Keratinocyte (primary cell): ENCODE results near the gene TAF1B. TPM values are rescaled to one million over a fixed set of nuclear protein-coding genes. Genes with fewer than 3 reads are reported as not detected.

Experiments
- DNase-seq: peaks from one replicate; pipeline ENCODE4 v3.0.0-alpha.2; 2011; ENCODE audit warnings: low read depth, missing footprints, low spot score
- FAIRE-seq: peaks from 2 replicates; lab custom pipeline; 2011; peaks lifted over from hg19 to GRCh38; lab: Jason Lieb, UNC
- H2AFZ ChIP-seq: 2 replicates; pipeline ENCODE4 v1.6.0; 2012; ENCODE audit warnings: low read length, control low read depth, inconsistent platforms; ENCODE audit not compliant: control insufficient read depth
- H3K27ac ChIP-seq: 2 replicates; pipeline ENCODE4 v1.5.1; 2011; ENCODE audit warnings: low read length; ENCODE audit not compliant: control insufficient read depth, insufficient read depth
- H3K27me3 ChIP-seq: 3 replicates; pipeline ENCODE4 v1.6.0; 2011; ENCODE audit warnings: low read length; ENCODE audit not compliant: control insufficient read depth, insufficient read depth; ENCODE audit errors: extremely low read depth
- H3K36me3 ChIP-seq, 2 experiments: 2 replicates in 1 of 2; 3 replicates in 1 of 2; pipeline ENCODE4 v1.5.1; 2011; ENCODE audit warnings: low read length in 2 of 2, mild to moderate bottlenecking in 1 of 2; ENCODE audit not compliant: control insufficient read depth in 2 of 2, insufficient read depth in 2 of 2; ENCODE audit errors: extremely low read depth in 1 of 2
- H3K4me1 ChIP-seq: 3 replicates; pipeline ENCODE4 v1.5.1; 2011; ENCODE audit warnings: low read length; ENCODE audit not compliant: control insufficient read depth, insufficient read depth; ENCODE audit errors: extremely low read depth
- H3K4me2 ChIP-seq: 3 replicates; pipeline ENCODE4 v1.6.0; 2011; ENCODE audit warnings: low read depth, low read length; ENCODE audit not compliant: control insufficient read depth, insufficient read depth; ENCODE audit errors: extremely low read depth
- H3K4me3 ChIP-seq, 3 experiments: fragments of 200-600 bp in 1 of 3; sonication (generic) in 1 of 3; 2 replicates in 2 of 3; 3 replicates in 1 of 3; pipeline ENCODE4 v1.5.1; 2011 to 2016; ENCODE audit warnings: low read length in 3 of 3, mild to moderate bottlenecking in 3 of 3, control low read depth in 2 of 3, inconsistent platforms in 1 of 3, low read depth in 1 of 3, mixed read lengths in 1 of 3, mixed run types in 1 of 3, moderate library complexity in 1 of 3; ENCODE audit not compliant: control insufficient read depth in 2 of 3, insufficient read depth in 2 of 3; ENCODE audit errors: extremely low read depth in 1 of 3
- H3K79me2 ChIP-seq: 2 replicates; pipeline ENCODE4 v1.6.0; 2012; ENCODE audit warnings: low read length; ENCODE audit not compliant: control insufficient read depth, insufficient read depth
- H3K9ac ChIP-seq: 3 replicates; pipeline ENCODE4 v1.6.0; 2011; ENCODE audit warnings: low read length; ENCODE audit not compliant: control insufficient read depth, insufficient read depth; ENCODE audit errors: extremely low read depth
- H3K9me1 ChIP-seq: 3 replicates; pipeline ENCODE4 v1.6.0; 2011; ENCODE audit warnings: low read length; ENCODE audit not compliant: control insufficient read depth, insufficient read depth; ENCODE audit errors: extremely low read depth
- H3K9me3 ChIP-seq: 2 replicates; pipeline ENCODE4 v1.5.1; 2012; ENCODE audit warnings: low read depth, low read length; ENCODE audit not compliant: control insufficient read depth
- H4K20me1 ChIP-seq: 3 replicates; pipeline ENCODE4 v1.6.0; 2011; ENCODE audit warnings: low read length; ENCODE audit not compliant: control insufficient read depth, insufficient read depth; ENCODE audit errors: extremely low read depth
- EZH2 ChIP-seq: IDR thresholded peaks from one replicate; pipeline ENCODE4 v1.6.1; 2012; ENCODE audit warnings: inconsistent platforms, mild to moderate bottlenecking, low read length, moderate library complexity
- dilution Hi-C: fragments of 300-500 bp; cut with MboI; formaldehyde crosslinking; loops from one replicate; pipeline ENCODE4 v1.7.0; 2020; ENCODE audit warnings: low sequenced_read_pairs; ENCODE audit not compliant: extremely low pct_ligation_motif_present
- polyA plus RNA-seq, 5 experiments: library from polyadenylated mRNA; depleted of rRNA in 3 of 5; stranded (reverse) in 3 of 5; stranded (forward) in 1 of 5; unstranded in 1 of 5; fragments of >200 nt; gene quantifications; 1 replicate in 1 of 5; 2 replicates in 3 of 5; 3 replicates in 1 of 5; pipeline versions ENCODE4 v1.2.1 to v1.2.3, GENCODE V29; 2011 to 2012; ENCODE audit warnings: missing spikeins in 2 of 5, low read depth in 1 of 5, low replicate concordance in 1 of 5
- TF ChIP-seq, protein P1 (sequence below), 3 experiments: IDR thresholded peaks in 1 of 3; conservative IDR thresholded peaks in 1 of 3; optimal IDR thresholded peaks in 1 of 3; 2 replicates in 2 of 3; 3 replicates in 1 of 3; pipeline versions ENCODE3 to v1.5.1; 2011; ENCODE audit warnings: low read length in 3 of 3, mild to moderate bottlenecking in 3 of 3, moderate library complexity in 2 of 3, control low read depth in 1 of 3, inconsistent platforms in 1 of 3; ENCODE audit not compliant: insufficient read depth in 2 of 3; ENCODE audit errors: extremely low read depth in 1 of 3

The TAF1B gene
- polyA plus RNA-seq, 1 donor (not counting 4 experiments of a cell fraction or from before 2014, with no cell fraction given) = 16.5 TPM

DNA sequence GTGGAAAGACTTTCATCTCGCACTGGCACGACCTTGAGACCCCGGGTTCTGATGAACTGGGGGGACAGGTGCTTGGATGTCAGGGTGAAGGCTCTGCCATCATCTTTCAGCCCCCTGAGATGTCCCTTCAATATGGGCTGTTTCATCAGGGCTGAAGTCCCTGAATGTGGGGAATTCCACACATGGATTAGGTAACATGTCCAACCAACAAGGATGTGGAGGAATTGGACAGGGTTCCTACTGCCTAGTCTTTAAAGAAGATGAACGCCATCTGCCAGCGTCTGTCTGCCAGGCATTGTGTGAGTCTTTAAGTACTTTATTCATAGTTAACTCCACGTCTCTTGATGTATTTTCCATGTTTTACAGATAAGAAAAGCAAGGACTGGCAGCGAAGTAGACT is 102.3 kb downstream of the TAF1B start:
- H3K4me1 ChIP-seq = peaks cover 15% of the 10 kb centered on the region
- H3K79me2 ChIP-seq = no peaks in the 10 kb centered on the region
- no peak for DNase-seq
- no peaks in the 10 kb centered on the region for H3K36me3 ChIP-seq
- no peak overlapping the region for H2AFZ ChIP-seq
- TF ChIP-seq, protein P1, sequence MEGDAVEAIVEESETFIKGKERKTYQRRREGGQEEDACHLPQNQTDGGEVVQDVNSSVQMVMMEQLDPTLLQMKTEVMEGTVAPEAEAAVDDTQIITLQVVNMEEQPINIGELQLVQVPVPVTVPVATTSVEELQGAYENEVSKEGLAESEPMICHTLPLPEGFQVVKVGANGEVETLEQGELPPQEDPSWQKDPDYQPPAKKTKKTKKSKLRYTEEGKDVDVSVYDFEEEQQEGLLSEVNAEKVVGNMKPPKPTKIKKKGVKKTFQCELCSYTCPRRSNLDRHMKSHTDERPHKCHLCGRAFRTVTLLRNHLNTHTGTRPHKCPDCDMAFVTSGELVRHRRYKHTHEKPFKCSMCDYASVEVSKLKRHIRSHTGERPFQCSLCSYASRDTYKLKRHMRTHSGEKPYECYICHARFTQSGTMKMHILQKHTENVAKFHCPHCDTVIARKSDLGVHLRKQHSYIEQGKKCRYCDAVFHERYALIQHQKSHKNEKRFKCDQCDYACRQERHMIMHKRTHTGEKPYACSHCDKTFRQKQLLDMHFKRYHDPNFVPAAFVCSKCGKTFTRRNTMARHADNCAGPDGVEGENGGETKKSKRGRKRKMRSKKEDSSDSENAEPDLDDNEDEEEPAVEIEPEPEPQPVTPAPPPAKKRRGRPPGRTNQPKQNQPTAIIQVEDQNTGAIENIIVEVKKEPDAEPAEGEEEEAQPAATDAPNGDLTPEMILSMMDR (optimal IDR thresholded peaks at IDR 0.05 in 1 of 3, IDR thresholded peaks at IDR 0.05 in 1 of 3, conservative IDR thresholded peaks at IDR 0.05 in 1 of 3; ENCODE audit: extremely low read depth in 1 of 3, insufficient read depth in 2 of 3, low read length in 3 of 3) = no peak
- TF ChIP-seq EZH2 = no peak
- H3K9me3 ChIP-seq = no peaks in the 10 kb centered on the region
- peaks cover 11% of the 10 kb centered on the region for H3K27me3 ChIP-seq
- dilution Hi-C loops = no loop called here
- no peak overlapping the region for H3K4me3 ChIP-seq
- no peaks in the 10 kb centered on the region for H3K9me1 ChIP-seq
- H3K27ac ChIP-seq = no peak overlapping the region
- FAIRE-seq = no peak
- H4K20me1 ChIP-seq = no peaks in the 10 kb centered on the region
- no peak overlapping the region for H3K9ac ChIP-seq
- H3K4me2 ChIP-seq = no peak overlapping the region

DNA sequence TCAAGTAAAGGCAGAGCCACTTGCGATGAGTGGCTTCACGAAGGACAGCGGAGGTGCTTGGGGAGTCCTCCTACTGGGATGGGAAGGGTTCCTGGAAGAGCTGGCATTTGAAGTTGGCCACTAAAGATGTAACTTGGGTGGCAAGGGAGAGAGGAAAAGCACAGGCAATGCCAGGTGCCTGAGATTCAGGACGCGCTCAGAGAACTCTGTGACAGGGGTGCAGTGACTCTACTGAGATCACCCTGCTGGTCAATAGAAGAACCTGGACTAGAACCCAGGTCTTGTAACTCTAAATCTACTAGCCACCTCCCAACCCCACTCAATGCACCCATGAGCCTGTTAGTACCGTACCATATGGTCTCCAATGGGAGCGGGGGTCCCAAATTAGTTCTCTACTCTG is 102.8 kb downstream of the TAF1B start:
- H3K27me3 ChIP-seq = peaks cover 11% of the 10 kb centered on the region
- dilution Hi-C loops = no loop called here
- no peaks in the 10 kb centered on the region for H3K36me3 ChIP-seq
- H3K4me1 ChIP-seq = peaks cover 10% of the 10 kb centered on the region
- FAIRE-seq (no peak), DNase-seq (no peak)
- H4K20me1 ChIP-seq = no peaks in the 10 kb centered on the region
- no peak overlapping the region for H3K4me3 ChIP-seq
- no peaks in the 10 kb centered on the region for H3K79me2 ChIP-seq
- H3K9me1 ChIP-seq = no peaks in the 10 kb centered on the region
- no peak overlapping the region for H2AFZ ChIP-seq
- H3K4me2 ChIP-seq = no peak overlapping the region
- H3K9me3 ChIP-seq = no peaks in the 10 kb centered on the region
- H3K9ac ChIP-seq = no peak overlapping the region
- H3K27ac ChIP-seq = no peak overlapping the region
- TF ChIP-seq, protein P1 (optimal IDR thresholded peaks at IDR 0.05 in 1 of 3, IDR thresholded peaks at IDR 0.05 in 1 of 3, conservative IDR thresholded peaks at IDR 0.05 in 1 of 3; ENCODE audit: extremely low read depth in 1 of 3, insufficient read depth in 2 of 3, low read length in 3 of 3) = no peak
- TF ChIP-seq EZH2 = no peak
